Measurements from ENCODE around the gene SMPX. TPM values are rescaled to one million over a fixed set of nuclear protein-coding genes. Genes with fewer than 3 reads are reported as not detected.

The SMPX gene
- total RNA-seq, 1 donor from 2014 or later = not detected

GRCh38 chrX:21735038-21735767, 22.7 kb downstream of the SMPX start:
- TF ChIP-seq, protein P1, sequence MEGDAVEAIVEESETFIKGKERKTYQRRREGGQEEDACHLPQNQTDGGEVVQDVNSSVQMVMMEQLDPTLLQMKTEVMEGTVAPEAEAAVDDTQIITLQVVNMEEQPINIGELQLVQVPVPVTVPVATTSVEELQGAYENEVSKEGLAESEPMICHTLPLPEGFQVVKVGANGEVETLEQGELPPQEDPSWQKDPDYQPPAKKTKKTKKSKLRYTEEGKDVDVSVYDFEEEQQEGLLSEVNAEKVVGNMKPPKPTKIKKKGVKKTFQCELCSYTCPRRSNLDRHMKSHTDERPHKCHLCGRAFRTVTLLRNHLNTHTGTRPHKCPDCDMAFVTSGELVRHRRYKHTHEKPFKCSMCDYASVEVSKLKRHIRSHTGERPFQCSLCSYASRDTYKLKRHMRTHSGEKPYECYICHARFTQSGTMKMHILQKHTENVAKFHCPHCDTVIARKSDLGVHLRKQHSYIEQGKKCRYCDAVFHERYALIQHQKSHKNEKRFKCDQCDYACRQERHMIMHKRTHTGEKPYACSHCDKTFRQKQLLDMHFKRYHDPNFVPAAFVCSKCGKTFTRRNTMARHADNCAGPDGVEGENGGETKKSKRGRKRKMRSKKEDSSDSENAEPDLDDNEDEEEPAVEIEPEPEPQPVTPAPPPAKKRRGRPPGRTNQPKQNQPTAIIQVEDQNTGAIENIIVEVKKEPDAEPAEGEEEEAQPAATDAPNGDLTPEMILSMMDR (IDR thresholded peaks at IDR 0.05; ENCODE audit: partially characterized antibody, unreplicated experiment) = no peak
- Mint-ChIP-seq H3K9me3 (ENCODE audit: unreplicated experiment) (no peaks in the 10 kb centered on the region), H3K27ac (ENCODE audit: unreplicated experiment) (no peak overlapping the region), H3K36me3 (ENCODE audit: unreplicated experiment) (no peaks in the 10 kb centered on the region), H3K27me3 (ENCODE audit: unreplicated experiment) (no peaks in the 10 kb centered on the region), H3K4me1 (ENCODE audit: low read depth, unreplicated experiment) (peaks cover 8% of the 10 kb centered on the region), H3K4me3 (ENCODE audit: unreplicated experiment) (no peak overlapping the region)
- DNase-seq = no peak

DNA sequence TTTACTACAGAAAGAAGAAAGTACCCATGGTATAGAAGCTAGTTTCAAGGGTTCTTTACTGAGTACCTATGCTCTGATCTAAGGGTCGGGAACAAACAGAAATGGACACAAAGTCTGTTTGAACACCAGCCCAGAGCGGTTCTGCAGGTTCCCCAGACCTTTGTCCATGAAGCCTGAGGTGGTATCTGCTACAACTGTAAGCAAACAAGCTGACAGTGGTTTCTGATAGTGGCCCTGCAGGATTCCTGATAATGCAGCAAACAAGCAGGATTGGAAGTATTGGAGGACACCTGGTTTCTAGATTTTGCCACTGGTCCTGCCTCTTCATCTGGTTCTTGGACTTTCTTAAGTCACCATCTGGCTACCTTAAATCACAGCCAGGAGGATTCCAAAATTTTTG, 23.7 kb downstream of the SMPX start:
- no peaks in the 10 kb centered on the region for H3K36me3 Mint-ChIP-seq (ENCODE audit: unreplicated experiment)
- H3K4me1 Mint-ChIP-seq (ENCODE audit: low read depth, unreplicated experiment) = peaks cover 8% of the 10 kb centered on the region
- no peak overlapping the region for H3K27ac Mint-ChIP-seq (ENCODE audit: unreplicated experiment)
- no peak for DNase-seq
- TF ChIP-seq, protein P1 (IDR thresholded peaks at IDR 0.05; ENCODE audit: partially characterized antibody, unreplicated experiment) = no peak
- H3K27me3 Mint-ChIP-seq (ENCODE audit: unreplicated experiment) = no peaks in the 10 kb centered on the region
- no peaks in the 10 kb centered on the region for H3K9me3 Mint-ChIP-seq (ENCODE audit: unreplicated experiment)
- no peak overlapping the region for H3K4me3 Mint-ChIP-seq (ENCODE audit: unreplicated experiment)

DNA sequence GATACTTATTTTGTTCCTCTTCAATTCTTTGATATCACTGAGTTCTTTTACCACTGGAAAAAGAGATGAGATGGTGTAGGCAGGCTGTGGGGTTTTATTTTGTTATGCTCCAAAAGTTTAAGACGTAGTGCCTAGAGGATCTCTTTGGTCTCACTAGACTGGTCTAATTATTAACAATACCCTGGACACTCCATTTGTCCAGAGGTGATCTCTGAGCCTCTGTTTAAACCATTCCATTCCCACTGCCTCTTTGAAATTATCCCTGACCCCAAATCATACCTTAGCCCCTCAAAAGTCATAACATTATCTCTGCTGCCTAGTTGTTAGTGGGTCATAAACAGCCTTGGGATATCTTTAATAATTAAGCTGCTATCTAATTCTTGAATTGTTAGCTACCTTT, 24.2 kb downstream of the SMPX start:
- TF ChIP-seq, protein P1 (IDR thresholded peaks at IDR 0.05; ENCODE audit: partially characterized antibody, unreplicated experiment) = no peak
- Mint-ChIP-seq H3K9me3 (ENCODE audit: unreplicated experiment) (no peaks in the 10 kb centered on the region), H3K4me1 (ENCODE audit: low read depth, unreplicated experiment) (peaks cover 5% of the 10 kb centered on the region)

GRCh38 chrX:21730026-21730425, 27.9 kb downstream of the SMPX start:
- Mint-ChIP-seq H3K36me3 (ENCODE audit: unreplicated experiment) (no peaks in the 10 kb centered on the region), H3K27me3 (ENCODE audit: unreplicated experiment) (no peaks in the 10 kb centered on the region), H3K4me3 (ENCODE audit: unreplicated experiment) (no peak overlapping the region), H3K9me3 (ENCODE audit: unreplicated experiment) (no peaks in the 10 kb centered on the region), H3K27ac (ENCODE audit: unreplicated experiment) (no peak overlapping the region), H3K4me1 (ENCODE audit: low read depth, unreplicated experiment) (peaks cover 2% of the 10 kb centered on the region)
- no peak for DNase-seq
- TF ChIP-seq, protein P1 (IDR thresholded peaks at IDR 0.05; ENCODE audit: partially characterized antibody, unreplicated experiment) = no peak

More for the DNA sequence above, 24.2 kb downstream of the SMPX start:
- no peaks in the 10 kb centered on the region for H3K36me3 Mint-ChIP-seq (ENCODE audit: unreplicated experiment)
- H3K27ac Mint-ChIP-seq (ENCODE audit: unreplicated experiment) = no peak overlapping the region
- H3K27me3 Mint-ChIP-seq (ENCODE audit: unreplicated experiment) = no peaks in the 10 kb centered on the region
- no peak overlapping the region for H3K4me3 Mint-ChIP-seq (ENCODE audit: unreplicated experiment)
- DNase-seq = no peak

DNA sequence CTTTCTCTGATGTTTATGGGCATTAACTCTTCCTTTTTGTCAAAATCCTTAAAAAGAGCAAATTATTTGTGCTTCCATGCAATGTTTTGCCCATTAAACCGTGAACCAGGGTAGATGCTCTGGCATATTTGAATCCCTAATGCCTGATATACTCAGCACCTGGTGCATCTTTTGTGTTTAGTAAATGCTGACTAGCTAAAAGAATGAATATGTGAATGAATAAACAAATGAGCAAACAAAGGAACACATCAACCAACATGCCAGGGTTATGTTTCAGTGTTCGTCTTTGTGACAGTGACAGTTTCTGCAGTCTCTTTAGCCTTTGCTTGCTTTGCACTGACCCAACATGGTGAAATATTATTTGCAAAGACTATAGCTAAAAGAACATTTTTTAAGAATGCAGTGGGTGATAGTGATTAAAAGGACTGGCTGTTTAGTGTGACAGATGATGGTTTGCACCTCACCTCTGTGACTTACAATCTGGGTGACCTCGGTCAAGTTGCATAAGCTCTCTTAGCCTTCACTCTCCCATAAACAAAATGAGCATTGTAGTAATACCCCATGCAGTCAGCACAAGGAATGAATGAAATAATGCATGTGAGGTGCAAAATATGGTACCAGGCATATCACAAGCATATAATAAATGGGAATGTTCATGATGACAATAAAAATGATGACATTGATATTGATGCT, 29.5 kb downstream of the SMPX start:
- no peak overlapping the region for H3K4me3 Mint-ChIP-seq (ENCODE audit: unreplicated experiment)
- H3K36me3 Mint-ChIP-seq (ENCODE audit: unreplicated experiment) = no peaks in the 10 kb centered on the region
- peaks cover 2% of the 10 kb centered on the region for H3K4me1 Mint-ChIP-seq (ENCODE audit: low read depth, unreplicated experiment)
- no peaks in the 10 kb centered on the region for H3K27me3 Mint-ChIP-seq (ENCODE audit: unreplicated experiment)
- no peaks in the 10 kb centered on the region for H3K9me3 Mint-ChIP-seq (ENCODE audit: unreplicated experiment)
- no peak overlapping the region for H3K27ac Mint-ChIP-seq (ENCODE audit: unreplicated experiment)
- TF ChIP-seq, protein P1 (IDR thresholded peaks at IDR 0.05; ENCODE audit: partially characterized antibody, unreplicated experiment) = no peak
- no peak for DNase-seq
